GM12865 (cell line): ENCODE results near the gene TPRN.
"Not testable (repeated sequence)": the region's sequence is repeated elsewhere in the genome, so short reads cannot be mapped to it uniquely, and the experiment has no call there.

Experiments
- DNase-seq: peaks from one replicate; pipeline ENCODE4 v3.0.0; 2010; ENCODE audit warnings: low read depth
- H3K4me3 ChIP-seq: 2 replicates; pipeline ENCODE4 v1.5.1; 2011; ENCODE audit warnings: mild to moderate bottlenecking, low read depth, low read length, control low read depth
- TF ChIP-seq, protein P1 (sequence below): IDR thresholded peaks from 2 replicates; pipeline ENCODE4 v1.5.1; 2011; ENCODE audit warnings: low read length, control low read depth, low read depth, inconsistent platforms; ENCODE audit not compliant: insufficient read depth; ENCODE audit errors: missing control alignments

TPRN gene

DNA sequence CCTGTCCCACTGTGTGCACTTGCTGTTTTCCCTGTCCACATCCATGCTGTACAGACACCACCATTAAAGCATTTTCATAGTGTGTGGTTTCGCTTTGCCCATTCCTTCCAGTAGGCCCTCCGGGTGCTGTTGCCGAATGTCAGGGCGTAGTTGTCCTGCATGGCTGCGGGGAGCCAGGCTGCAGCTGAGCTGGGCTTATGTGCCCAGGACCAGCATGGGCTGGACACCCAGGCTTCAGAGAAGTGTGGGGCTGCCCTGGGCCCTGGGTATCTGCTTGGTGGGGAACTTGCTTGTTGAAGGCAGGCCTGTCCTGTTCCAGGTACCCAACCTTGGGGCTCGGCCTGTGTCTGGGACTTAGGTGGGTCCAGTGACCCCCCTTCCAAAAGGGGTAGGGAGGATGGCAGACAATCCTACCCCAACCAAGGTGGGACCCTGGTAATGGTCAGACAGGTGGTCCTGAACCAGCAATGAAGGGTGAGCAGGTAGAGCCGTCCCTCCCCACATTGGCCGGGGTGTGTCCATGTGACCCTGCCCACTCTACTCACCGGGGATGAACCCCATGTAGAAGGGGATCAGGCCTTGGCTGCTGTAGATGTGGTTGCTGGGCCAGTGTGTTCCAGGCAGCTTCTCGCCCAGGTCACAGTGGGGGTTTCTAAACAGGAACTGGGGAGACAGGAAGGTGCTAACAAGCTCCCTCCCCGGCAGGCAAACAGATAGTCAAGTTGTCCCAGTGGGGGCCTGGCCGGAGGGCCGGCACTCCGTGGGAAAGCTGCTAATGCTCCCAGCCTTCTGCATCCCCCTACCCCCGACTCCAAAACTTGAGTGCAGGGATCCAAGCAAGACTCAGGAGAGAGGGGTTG, 43.3 kb upstream of the TPRN start:
- TF ChIP-seq, protein P1, sequence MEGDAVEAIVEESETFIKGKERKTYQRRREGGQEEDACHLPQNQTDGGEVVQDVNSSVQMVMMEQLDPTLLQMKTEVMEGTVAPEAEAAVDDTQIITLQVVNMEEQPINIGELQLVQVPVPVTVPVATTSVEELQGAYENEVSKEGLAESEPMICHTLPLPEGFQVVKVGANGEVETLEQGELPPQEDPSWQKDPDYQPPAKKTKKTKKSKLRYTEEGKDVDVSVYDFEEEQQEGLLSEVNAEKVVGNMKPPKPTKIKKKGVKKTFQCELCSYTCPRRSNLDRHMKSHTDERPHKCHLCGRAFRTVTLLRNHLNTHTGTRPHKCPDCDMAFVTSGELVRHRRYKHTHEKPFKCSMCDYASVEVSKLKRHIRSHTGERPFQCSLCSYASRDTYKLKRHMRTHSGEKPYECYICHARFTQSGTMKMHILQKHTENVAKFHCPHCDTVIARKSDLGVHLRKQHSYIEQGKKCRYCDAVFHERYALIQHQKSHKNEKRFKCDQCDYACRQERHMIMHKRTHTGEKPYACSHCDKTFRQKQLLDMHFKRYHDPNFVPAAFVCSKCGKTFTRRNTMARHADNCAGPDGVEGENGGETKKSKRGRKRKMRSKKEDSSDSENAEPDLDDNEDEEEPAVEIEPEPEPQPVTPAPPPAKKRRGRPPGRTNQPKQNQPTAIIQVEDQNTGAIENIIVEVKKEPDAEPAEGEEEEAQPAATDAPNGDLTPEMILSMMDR, result no peak
- H3K4me3 ChIP-seq, result no peak overlapping the region
- no peak for DNase-seq

DNA sequence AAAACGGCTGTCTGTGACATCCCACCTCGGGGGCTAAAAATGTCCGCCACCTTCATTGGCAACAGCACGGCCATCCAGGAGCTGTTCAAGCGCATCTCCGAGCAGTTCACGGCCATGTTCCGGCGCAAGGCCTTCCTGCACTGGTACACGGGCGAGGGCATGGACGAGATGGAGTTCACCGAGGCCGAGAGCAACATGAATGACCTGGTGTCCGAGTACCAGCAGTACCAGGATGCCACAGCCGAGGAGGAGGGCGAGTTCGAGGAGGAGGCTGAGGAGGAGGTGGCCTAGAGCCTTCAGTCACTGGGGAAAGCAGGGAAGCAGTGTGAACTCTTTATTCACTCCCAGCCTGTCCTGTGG, 42.7 kb upstream of the TPRN start:
- not testable (repeated sequence) for H3K4me3 ChIP-seq, DNase-seq

DNA sequence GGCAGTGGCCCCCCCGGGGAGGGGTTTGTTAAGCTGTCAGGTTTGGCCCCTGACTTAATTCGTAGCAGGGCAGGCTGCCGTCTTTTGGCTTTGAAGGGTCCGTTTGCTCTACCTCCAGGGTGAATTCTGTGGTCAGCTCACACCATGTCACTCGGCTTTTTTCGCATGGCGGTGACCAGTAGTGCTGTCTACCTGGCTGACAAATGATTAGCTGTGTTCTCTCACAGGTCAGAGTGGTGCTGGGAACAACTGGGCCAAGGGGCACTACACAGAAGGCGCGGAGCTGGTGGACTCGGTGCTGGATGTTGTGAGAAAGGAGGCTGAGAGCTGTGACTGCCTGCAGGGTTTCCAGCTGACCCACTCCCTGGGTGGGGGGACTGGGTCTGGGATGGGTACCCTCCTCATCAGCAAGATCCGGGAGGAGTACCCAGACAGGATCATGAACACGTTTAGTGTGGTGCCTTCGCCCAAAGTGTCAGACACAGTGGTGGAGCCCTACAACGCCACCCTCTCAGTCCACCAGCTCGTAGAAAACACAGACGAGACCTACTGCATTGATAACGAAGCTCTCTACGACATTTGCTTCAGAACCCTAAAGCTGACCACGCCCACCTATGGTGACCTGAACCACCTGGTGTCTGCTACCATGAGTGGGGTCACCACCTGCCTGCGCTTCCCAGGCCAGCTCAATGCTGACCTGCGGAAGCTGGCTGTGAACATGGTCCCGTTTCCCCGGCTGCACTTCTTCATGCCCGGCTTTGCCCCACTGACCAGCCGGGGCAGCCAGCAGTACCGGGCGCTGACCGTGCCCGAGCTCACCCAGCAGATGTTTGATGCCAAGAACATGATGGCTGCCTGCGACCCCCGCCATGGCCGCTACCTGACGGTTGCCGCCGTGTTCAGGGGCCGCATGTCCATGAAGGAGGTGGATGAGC, 42.0 kb upstream of the TPRN start:
- TF ChIP-seq, protein P1, result no peak
- no peak for DNase-seq
- H3K4me3 ChIP-seq, result peak overlapping the region; percentile 77

DNA sequence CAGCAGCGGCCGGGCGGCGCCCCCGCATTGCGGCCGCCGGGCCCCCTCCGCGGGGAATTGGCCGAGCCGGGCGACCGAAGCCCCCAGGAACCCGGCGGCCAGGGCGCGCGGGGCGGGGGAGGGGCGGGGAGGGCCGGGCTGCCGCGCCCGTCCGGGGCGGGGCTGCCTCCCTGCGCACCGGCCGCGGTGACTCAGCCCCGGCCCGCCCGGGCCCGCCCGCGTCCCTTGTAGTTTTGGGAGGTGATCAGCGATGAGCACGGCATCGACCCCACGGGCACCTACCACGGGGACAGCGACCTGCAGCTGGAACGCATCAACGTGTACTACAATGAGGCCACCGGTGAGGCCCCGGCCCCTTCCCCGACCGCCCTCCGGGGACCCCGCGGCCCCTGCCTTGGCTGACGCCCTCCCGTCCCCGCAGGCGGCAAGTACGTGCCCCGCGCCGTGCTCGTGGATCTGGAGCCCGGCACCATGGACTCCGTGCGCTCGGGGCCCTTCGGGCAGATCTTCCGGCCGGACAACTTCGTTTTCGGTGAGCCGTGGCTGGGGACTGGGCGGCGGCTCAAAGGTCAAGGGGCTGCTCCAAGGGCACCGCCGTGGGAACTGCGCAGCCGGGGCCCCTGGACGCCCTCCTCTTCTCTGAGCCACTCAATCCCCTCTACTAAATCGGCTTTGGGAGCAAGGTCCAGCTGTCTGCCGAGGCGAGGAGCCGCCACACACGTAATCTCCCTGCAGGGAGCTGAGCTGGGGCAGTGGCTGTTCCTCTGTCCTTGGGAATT, 41.1 kb upstream of the TPRN start:
- TF ChIP-seq, protein P1, result no peak
- H3K4me3 ChIP-seq, result peak overlapping the region; percentile 77
- DNase-seq, result peak; percentile 58

DNA sequence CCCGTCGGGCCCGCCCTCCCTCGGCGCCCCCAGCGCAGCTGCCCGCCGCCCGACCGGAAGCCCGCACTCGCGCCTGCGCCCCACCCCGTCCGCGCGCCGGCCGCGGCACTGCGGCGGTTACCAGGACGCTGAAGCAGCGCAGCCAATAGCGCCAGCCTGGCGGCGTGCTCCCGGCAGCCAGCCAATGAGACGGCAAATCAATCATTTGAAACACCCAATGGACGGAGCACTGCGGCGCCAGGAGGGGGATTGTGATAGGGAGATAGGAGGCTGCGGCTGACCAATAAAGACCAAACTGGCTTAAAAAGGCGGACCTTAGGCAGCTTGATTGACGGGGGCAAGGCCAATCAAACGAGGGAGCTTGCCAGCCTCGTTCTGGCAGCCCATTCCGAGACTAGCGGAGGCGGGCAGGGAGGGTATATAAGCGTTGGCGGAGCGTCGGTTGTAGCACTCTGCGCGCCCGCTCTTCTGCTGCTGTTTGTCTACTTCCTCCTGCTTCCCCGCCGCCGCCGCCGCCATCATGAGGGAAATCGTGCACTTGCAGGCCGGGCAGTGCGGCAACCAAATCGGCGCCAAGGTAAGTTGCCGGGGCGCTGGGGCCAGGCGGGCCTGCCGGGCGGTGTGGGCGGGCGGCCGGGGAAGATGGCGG, 40.4 kb upstream of the TPRN start, which contains the start of gene TUBB4B:
Gene TUBB4B (plus strand): TSS at position 447 of the 649 bp plus-strand sequence. CDS start 74 bp downstream, at position 521.
- peak; percentile 100 for DNase-seq
- TF ChIP-seq, protein P1, result no peak
- H3K4me3 ChIP-seq, result peak within 1 kb of the TSS; percentile 77

DNA sequence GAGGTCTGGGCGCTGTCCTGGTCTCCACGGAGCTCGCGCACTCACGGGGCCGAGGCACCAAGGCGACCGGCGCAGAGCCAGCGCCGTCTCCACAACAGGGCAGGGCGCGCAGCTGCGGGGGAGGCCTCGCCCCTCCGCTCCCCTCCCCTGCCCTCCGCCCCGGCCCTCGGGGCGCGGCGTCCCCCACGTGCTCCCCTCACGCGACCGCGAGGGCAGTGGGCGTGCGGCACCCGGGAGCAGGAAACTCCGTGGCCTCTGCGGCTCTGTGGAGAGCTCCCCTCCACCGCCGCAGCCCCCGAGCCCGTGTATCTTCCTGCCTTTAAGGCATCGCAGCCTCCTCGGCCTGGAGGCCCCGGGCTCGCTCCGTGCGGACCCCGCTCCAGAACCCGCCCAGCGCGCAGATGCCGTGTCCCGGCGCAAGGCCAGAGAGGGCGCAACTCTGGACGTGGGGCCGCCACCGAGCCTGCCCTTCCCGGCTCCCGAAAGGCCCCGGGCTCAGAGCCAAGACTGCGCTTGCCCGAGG, 39.8 kb upstream of the TPRN start:
- peak overlapping the region; percentile 62 for H3K4me3 ChIP-seq
- DNase-seq, result peak; percentile 83
- TF ChIP-seq, protein P1, result no peak

DNA sequence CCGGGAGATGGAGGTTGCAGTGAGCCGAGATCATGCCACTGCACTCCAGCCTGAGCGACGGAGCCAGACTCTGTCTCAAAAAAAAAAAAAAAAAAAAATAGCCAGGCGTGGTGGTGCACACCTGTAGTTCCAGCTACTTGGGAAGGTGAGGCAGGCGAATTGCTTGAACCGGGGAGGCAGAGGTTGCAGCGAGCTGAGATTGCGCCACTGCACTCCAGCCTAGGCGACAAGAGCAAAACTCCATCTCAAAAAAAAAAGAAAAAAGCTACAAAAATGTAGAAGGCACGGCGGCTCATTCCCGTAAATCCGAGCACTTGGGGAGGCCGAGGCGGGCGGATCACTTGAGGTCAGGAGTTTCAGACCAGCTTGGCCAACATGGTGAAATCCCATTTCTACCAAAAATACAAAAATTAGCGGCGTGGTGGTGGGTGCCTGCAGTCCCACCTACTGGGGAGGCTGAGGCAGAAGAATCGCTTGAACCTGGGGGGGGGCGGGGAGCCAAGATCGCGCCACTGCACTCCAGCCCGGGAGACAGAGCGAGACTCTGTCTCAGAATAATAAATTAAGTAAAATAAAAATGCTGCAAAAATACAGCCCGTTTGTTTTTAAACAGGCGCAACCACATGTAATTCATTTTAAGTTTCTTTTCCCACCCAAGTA, 39.1 kb upstream of the TPRN start:
- DNase-seq, result not testable (repeated sequence)

More for the DNA sequence above, 39.1 kb upstream of the TPRN start:
- H3K4me3 ChIP-seq, result peak overlapping the region; percentile 62
